Fibroblast of lung (primary cell): Measurements from ENCODE around the gene MIA2.

Experiments
- EZH2 ChIP-seq: IDR thresholded peaks from 2 replicates; pipeline ENCODE4 v1.5.1; 2012; ENCODE audit warnings: low read length, control low read depth, mild to moderate bottlenecking; ENCODE audit errors: missing control alignments
- TF ChIP-seq, protein P1 (sequence below), 2 donors: IDR thresholded peaks in 1 of 2; conservative IDR thresholded peaks in 1 of 2; 1 replicate in 1 of 2; 2 replicates in 1 of 2; pipeline ENCODE4 v1.5.1; 2011 to 2012; ENCODE audit warnings: low read length in 2 of 2, control low read depth in 1 of 2, inconsistent platforms in 1 of 2, low read depth in 1 of 2, mild to moderate bottlenecking in 1 of 2

DNA sequence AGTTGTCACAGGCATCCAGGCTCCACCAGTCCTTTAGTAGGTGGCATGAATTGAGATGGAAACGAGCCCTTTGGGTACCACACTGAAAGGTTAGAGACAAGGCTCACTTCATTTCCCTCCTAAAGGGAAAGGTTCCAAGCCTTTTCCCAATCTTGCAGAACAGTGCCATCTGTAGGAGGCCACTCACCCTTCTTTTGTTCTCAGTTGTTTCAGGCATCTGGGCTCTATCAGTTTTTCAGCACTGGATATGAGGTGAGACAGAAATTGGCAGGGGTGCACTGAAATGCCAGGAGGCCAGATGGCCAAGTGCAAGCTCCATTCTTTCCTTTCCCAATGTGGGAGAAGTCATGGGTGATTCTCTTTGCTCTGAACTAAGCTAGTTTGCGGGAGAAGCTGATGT lies 183.3 kb downstream of the MIA2 start:
- TF ChIP-seq, protein P1, sequence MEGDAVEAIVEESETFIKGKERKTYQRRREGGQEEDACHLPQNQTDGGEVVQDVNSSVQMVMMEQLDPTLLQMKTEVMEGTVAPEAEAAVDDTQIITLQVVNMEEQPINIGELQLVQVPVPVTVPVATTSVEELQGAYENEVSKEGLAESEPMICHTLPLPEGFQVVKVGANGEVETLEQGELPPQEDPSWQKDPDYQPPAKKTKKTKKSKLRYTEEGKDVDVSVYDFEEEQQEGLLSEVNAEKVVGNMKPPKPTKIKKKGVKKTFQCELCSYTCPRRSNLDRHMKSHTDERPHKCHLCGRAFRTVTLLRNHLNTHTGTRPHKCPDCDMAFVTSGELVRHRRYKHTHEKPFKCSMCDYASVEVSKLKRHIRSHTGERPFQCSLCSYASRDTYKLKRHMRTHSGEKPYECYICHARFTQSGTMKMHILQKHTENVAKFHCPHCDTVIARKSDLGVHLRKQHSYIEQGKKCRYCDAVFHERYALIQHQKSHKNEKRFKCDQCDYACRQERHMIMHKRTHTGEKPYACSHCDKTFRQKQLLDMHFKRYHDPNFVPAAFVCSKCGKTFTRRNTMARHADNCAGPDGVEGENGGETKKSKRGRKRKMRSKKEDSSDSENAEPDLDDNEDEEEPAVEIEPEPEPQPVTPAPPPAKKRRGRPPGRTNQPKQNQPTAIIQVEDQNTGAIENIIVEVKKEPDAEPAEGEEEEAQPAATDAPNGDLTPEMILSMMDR (conservative IDR thresholded peaks at IDR 0.05 in 1 of 2, IDR thresholded peaks at IDR 0.05 in 1 of 2; ENCODE audit: low read depth in 1 of 2, low read length in 2 of 2) = peak in 1 of 2 donors; percentile 1
- no peak for TF ChIP-seq EZH2
